Gastrocnemius medialis (tissue), 4 donors: ENCODE measurements around the gene KLHL7.

Experiments
- CTCF ChIP-seq, 5 experiments: fragments of 450-650 bp in 3 of 5; fragments of 200-600 bp in 2 of 5; sonication (generic) in 2 of 5; IDR thresholded peaks in 4 of 5; conservative IDR thresholded peaks in 1 of 5; 1 replicate in 4 of 5; 2 replicates in 1 of 5; pipeline ENCODE4 v1.5.1; 2016 to 2019; ENCODE audit warnings: antibody characterized with exemption in 5 of 5, mild to moderate bottlenecking in 3 of 5, moderate library complexity in 3 of 5
- POLR2A ChIP-seq, 2 donors: fragments of 450-650 bp; IDR thresholded peaks; one replicate each; pipeline ENCODE4 v1.6.1; 2017; ENCODE audit warnings: antibody characterized with exemption in 2 of 2, mild to moderate bottlenecking in 2 of 2, moderate library complexity in 2 of 2

DNA sequence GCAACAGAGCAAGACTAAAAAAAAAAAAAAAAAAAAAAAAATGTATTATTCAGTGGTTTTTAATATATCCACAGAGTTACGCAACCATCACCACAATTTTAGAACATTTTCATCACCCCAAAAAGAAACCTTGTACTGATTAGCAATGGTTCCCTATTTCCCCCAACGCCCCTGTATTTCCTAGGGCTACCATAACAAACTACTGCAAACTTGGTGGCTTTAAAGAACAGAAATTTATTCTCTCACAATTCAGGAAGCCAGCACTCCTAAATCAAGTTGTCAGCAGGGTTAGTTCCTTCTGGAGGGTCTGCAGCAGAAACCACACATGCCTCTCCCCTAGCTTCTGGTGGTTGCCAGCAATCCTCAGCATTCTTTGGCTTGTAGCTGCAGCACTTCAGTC is 70.4 kb downstream of the KLHL7 start:
- no peak for TF ChIP-seq CTCF (IDR thresholded peaks at IDR 0.05 in 4 of 5, conservative IDR thresholded peaks at IDR 0.05 in 1 of 5)
- no peak for TF ChIP-seq POLR2A (IDR thresholded peaks at IDR 0.05)
